HepG2 (cell line): ENCODE measurements around the gene OSBPL2.

ENCODE experiments used
- CBX5 ChIP-seq: sonication (generic); formaldehyde crosslinking; IDR thresholded peaks from 2 replicates; pipeline ENCODE4 v1.4.0; 2020; ENCODE audit warnings: missing genetic modification reagents, borderline replicate concordance
- EZH2 ChIP-seq: conservative IDR thresholded peaks from 2 replicates; pipeline ENCODE4 v1.6.1; 2012; ENCODE audit warnings: mild to moderate bottlenecking, low read depth, low read length, moderate library complexity
- HDAC1 ChIP-seq: sonication (generic); formaldehyde crosslinking; IDR thresholded peaks from 2 replicates; pipeline ENCODE4 v1.5.1; 2020; ENCODE audit warnings: mild to moderate bottlenecking, missing genetic modification reagents
- ZKSCAN5 ChIP-seq: sonication (generic); formaldehyde crosslinking; IDR thresholded peaks from 2 replicates; pipeline ENCODE4 v1.5.1; 2020; ENCODE audit warnings: mild to moderate bottlenecking, missing genetic modification reagents
- ZNF547 ChIP-seq: sonication (generic); formaldehyde crosslinking; IDR thresholded peaks from 2 replicates; pipeline ENCODE4 v1.5.1; 2020; ENCODE audit warnings: mild to moderate bottlenecking, missing genetic modification reagents
- TF ChIP-seq, protein P1 (sequence below): sonication (generic); formaldehyde crosslinking; IDR thresholded peaks from 2 replicates; pipeline ENCODE4 v1.5.0; 2020; ENCODE audit warnings: mild to moderate bottlenecking, missing genetic modification reagents, moderate library complexity
- TF ChIP-seq, protein P2 (sequence below): IDR thresholded peaks from 2 replicates; pipeline ENCODE4 v1.6.1; 2016; ENCODE audit warnings: missing compliant biosample characterization, missing genetic modification reagents, borderline replicate concordance
- TF ChIP-seq, protein P3 (sequence below): sonication (generic); formaldehyde crosslinking; conservative IDR thresholded peaks from 2 replicates; pipeline ENCODE4 v1.4.0; 2020; ENCODE audit warnings: missing genetic modification reagents
- TF ChIP-seq, protein P4 (sequence below): sonication (generic); formaldehyde crosslinking; IDR thresholded peaks from 2 replicates; pipeline ENCODE4 v1.4.0; 2020; ENCODE audit warnings: mild to moderate bottlenecking, missing genetic modification reagents, borderline replicate concordance

DNA sequence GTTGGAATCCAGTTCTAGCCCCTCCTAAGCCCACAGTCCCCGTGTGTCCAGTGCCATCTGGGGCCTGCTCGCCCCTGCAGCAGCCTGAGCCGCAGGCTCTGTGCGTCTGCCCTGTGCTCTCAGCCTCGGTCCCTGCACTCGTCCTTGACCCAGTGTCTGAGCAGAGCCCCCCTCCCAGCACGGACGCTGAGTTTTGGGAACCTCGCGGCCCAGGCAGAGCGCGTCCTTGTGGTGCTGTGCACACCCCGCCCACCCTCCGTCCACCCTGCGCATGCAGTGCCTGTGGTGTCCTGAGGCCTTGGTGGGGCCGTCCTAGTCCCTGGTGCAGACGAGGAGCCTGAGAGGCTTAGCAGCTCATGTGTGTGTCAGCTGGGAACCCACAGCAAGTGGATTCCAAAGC lies 31.6 kb downstream of the OSBPL2 start:
- TF ChIP-seq ZNF547 (CRISPR knock-in tag) (no peak), CBX5 (CRISPR knock-in tag) (no peak), EZH2 (no peak), ZKSCAN5 (CRISPR knock-in tag) (no peak), HDAC1 (no peak)
- TF ChIP-seq, protein P1, sequence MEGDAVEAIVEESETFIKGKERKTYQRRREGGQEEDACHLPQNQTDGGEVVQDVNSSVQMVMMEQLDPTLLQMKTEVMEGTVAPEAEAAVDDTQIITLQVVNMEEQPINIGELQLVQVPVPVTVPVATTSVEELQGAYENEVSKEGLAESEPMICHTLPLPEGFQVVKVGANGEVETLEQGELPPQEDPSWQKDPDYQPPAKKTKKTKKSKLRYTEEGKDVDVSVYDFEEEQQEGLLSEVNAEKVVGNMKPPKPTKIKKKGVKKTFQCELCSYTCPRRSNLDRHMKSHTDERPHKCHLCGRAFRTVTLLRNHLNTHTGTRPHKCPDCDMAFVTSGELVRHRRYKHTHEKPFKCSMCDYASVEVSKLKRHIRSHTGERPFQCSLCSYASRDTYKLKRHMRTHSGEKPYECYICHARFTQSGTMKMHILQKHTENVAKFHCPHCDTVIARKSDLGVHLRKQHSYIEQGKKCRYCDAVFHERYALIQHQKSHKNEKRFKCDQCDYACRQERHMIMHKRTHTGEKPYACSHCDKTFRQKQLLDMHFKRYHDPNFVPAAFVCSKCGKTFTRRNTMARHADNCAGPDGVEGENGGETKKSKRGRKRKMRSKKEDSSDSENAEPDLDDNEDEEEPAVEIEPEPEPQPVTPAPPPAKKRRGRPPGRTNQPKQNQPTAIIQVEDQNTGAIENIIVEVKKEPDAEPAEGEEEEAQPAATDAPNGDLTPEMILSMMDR (CRISPR knock-in tag): no peak
- TF ChIP-seq, protein P2, sequence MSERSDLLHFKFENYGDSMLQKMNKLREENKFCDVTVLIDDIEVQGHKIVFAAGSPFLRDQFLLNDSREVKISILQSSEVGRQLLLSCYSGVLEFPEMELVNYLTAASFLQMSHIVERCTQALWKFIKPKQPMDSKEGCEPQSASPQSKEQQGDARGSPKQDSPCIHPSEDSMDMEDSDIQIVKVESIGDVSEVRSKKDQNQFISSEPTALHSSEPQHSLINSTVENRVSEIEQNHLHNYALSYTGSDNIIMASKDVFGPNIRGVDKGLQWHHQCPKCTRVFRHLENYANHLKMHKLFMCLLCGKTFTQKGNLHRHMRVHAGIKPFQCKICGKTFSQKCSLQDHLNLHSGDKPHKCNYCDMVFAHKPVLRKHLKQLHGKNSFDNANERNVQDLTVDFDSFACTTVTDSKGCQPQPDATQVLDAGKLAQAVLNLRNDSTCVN (CRISPR knock-in tag): no peak
- TF ChIP-seq, protein P3, sequence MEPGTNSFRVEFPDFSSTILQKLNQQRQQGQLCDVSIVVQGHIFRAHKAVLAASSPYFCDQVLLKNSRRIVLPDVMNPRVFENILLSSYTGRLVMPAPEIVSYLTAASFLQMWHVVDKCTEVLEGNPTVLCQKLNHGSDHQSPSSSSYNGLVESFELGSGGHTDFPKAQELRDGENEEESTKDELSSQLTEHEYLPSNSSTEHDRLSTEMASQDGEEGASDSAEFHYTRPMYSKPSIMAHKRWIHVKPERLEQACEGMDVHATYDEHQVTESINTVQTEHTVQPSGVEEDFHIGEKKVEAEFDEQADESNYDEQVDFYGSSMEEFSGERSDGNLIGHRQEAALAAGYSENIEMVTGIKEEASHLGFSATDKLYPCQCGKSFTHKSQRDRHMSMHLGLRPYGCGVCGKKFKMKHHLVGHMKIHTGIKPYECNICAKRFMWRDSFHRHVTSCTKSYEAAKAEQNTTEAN (CRISPR knock-in tag): no peak
- TF ChIP-seq, protein P4, sequence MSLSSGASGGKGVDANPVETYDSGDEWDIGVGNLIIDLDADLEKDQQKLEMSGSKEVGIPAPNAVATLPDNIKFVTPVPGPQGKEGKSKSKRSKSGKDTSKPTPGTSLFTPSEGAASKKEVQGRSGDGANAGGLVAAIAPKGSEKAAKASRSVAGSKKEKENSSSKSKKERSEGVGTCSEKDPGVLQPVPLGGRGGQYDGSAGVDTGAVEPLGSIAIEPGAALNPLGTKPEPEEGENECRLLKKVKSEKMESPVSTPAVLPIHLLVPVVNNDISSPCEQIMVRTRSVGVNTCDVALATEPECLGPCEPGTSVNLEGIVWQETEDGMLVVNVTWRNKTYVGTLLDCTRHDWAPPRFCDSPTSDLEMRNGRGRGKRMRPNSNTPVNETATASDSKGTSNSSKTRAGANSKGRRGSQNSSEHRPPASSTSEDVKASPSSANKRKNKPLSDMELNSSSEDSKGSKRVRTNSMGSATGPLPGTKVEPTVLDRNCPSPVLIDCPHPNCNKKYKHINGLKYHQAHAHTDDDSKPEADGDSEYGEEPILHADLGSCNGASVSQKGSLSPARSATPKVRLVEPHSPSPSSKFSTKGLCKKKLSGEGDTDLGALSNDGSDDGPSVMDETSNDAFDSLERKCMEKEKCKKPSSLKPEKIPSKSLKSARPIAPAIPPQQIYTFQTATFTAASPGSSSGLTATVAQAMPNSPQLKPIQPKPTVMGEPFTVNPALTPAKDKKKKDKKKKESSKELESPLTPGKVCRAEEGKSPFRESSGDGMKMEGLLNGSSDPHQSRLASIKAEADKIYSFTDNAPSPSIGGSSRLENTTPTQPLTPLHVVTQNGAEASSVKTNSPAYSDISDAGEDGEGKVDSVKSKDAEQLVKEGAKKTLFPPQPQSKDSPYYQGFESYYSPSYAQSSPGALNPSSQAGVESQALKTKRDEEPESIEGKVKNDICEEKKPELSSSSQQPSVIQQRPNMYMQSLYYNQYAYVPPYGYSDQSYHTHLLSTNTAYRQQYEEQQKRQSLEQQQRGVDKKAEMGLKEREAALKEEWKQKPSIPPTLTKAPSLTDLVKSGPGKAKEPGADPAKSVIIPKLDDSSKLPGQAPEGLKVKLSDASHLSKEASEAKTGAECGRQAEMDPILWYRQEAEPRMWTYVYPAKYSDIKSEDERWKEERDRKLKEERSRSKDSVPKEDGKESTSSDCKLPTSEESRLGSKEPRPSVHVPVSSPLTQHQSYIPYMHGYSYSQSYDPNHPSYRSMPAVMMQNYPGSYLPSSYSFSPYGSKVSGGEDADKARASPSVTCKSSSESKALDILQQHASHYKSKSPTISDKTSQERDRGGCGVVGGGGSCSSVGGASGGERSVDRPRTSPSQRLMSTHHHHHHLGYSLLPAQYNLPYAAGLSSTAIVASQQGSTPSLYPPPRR (CRISPR knock-in tag): no peak
